HG03520 (cell line): Measurements from ENCODE around the gene ZNF579.
"Not testable (repeated sequence)": the region's sequence is repeated elsewhere in the genome, so short reads cannot be mapped to it uniquely, and the experiment has no call there.

Source experiments
- ATAC-seq: cut with Tn5 transposase; IDR thresholded peaks from one replicate; pipeline ENCODE4 v1.9.1; 2021; ENCODE audit warnings: mild to moderate bottlenecking, moderate library complexity; ENCODE audit not compliant: unreplicated experiment

The ZNF579 gene

DNA sequence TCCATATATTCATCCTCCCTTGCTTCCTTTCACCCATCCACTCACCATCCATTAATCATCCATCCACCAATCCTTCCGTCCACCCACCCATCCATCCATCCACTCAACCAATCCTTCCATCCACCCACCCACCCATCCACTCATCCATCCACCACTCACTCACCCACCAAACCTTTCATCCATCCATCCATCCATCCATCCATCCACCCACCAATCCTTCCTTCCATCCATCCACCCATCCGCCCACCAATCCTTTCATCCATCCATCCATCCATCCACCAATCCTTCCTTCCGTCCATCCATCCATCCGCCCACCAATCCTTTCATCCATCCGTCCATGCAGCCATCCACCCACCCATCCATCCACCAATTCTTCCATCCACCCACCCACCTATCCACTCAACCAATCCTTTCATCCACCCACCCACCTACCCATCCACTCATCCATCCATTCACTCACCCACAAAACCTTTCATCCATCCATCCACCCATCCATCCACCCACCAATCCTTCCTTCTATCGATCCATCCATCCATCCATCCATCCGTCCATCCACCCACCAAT lies 38.3 kb downstream of the ZNF579 start:
- no peak for ATAC-seq

- no peak for ATAC-seq
Observed at GRCh38 chr19:55541091-55541490, 39.6 kb downstream of the ZNF579 start.

GRCh38 chr19:55540619-55541018 lies 40.0 kb downstream of the ZNF579 start:
- ATAC-seq, result no peak

- no peak for ATAC-seq
Observed at GRCh38 chr19:55539090-55539984, 41.3 kb downstream of the ZNF579 start.

DNA sequence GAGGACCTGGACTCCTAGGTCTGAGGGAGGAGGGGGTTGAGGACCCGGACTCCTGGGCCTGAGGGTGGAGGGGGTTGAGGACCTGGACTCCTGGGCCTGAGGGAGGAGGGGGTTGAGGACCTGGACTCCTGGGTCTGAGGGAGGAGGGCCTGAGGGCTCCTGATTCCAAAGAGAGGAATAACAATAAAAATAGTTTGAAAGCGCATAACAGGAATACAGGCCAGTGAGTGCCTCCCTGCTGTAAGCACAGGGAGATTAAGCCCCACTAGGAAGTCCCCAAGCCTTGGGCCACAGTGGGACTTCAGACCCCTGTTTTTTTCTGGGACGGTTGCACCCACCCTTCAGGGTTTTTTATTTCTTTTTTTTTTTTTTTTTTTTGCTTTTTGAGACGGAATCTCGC lies 42.5 kb downstream of the ZNF579 start:
- no peak for ATAC-seq

GRCh38 chr19:55537741-55538111 lies 42.9 kb downstream of the ZNF579 start:
- no peak for ATAC-seq

DNA sequence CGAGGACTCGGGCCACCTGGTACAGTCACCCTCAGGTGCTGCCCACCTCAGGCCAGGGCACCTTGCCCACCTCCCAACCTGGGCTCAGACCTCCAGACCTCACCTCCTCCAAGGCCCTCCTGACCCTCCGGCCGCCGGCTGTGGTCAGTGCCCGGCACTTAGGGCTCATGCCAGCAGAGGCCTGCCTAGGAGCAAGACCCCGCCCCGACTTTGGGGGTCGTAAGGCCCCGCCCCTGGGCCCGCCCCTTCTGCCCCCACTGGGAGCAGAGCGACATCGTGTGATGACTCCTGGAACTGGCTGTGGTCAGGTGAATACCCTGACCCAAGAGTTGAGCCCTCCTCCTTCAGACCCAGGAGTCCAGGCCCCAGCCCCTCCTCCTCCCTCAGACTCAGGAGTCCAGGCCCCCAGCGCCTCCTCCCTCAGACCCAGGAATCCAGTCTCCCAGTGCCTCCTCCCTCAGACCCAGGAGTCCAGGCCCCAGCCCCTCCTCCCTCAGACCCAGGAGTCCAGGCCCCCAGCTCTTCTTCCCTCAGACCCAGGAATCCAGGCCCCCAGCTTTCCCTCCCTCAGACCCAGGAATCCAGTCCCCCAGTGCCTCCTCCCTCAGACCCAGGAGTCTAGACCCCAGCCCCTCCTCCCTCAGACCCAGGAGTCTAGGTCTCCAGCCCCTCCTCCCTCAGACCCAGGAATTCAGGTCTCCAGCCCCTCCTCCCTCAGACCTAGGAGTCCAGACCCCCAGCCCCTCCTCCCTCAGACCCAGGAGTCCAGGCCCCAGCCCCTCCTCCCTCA lies 43.5 kb downstream of the ZNF579 start, which contains the start of gene SBK2:
SBK2 (minus strand) TSS at position 183 of the 790 bp plus-strand sequence. CDS start 839 bp downstream, outside the sequence.
- ATAC-seq, result no peak

DNA sequence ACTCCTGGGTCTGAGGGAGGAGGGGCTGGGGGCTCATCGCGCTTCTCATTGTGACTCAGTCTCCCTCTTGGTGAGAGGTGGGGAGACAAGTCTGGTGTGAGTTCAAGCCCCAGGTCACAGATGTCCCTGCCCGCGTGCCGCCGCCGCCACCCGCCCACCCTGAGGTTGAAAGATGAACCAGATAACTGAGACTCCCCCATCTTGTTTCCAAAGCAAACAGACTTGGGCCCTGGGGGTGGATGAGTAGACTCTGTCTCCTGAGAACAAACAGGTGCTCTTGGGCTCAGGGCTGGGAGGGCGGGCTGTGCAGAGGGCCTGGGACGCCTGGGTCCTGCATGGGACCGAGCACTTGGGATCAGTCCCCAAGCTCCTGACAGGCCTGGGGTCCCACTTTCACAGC lies 44.3 kb downstream of the ZNF579 start:
- ATAC-seq, result no peak

- ATAC-seq, result no peak
Observed at GRCh38 chr19:55535965-55536350, 44.7 kb downstream of the ZNF579 start.

DNA sequence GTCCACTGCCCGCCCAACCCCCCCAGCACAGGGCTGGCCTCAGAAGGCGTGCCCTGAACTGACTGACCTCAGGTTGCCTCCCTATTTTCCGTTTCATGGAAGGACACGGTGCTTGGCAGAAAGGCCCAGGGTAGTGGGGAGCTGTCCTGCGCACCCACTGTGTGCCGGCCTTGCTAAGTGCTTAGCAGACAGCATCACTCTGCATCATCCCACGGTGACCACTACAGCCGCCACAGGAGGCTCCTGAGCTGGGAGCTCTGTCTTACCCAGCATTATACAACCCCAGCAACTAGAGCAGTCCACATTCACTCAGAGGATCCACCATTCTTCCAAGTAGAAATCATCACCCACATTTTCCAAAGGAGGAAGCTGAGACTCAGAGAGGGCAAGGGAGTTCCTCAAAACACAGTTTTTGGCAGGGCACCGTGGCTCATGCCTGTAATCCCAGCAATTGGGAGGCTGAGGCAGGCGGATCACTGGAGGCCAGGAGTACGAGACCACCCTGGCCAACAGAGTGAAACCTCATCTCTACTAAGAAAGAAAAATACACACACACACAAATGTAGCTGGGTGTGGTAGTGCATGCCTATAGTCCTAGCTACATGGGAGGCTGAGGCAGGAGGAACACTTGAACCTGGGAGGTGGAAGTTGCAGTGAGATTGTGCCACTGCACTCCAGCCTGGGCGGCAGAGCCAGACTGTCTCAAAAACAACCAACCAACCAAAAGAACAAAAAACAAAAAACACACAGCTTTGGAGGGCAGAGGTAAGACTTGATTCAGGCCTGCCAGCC lies 45.3 kb downstream of the ZNF579 start:
- no peak for ATAC-seq

GRCh38 chr19:55534280-55534679 lies 46.4 kb downstream of the ZNF579 start:
- ATAC-seq, result not testable (repeated sequence)

GRCh38 chr19:55530996-55531395 lies 49.7 kb downstream of the ZNF579 start:
- no peak for ATAC-seq

- no peak for ATAC-seq
Observed at GRCh38 chr19:55529636-55530234, 50.9 kb downstream of the ZNF579 start.

DNA sequence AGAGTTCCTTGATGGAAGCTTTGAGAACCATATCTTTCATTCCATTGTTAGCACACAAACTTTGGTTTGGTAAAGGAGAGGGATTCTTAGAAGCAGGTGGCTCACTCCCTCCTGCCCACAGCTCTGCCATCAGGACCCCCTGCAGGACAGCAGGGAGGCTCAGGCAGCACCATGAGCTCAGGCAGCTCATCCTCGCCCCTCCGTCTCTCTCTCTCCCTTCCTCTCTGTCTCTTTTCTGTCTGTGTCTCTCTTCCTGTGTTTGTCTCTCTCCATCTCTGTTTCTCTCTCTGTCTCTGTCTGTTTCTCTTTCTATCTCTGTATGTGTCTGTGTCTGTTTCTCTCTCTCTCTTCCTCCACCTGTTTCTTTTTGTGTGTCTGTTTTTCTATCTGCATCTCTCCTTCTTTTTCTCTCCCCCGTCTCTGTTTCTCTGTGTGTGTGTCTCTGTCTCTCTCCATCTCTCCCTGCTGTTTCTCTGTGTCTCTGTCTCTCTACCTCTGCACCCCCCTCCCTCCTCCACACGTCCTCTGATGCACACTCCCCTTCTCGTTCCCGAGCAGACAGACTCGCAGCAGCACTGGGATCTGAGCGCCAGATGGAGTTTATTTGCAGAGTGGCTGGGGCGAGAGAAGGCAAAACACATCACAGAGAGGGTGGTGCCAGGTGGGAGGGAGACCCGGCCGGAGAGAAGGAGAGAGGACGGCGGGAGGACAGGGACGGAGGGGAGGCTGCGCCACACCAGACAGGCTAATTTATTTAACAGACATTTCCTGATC lies 52.4 kb downstream of the ZNF579 start:
- ATAC-seq, result no peak

GRCh38 chr19:55527197-55528029 lies 53.2 kb downstream of the ZNF579 start:
- ATAC-seq, result no peak
